Smooth muscle cell (in vitro differentiated cells): ENCODE measurements around the gene MAF. TPM values are rescaled to one million over a fixed set of nuclear protein-coding genes. Genes with fewer than 3 reads are reported as not detected.
A peak's percentile ranks its signal among the peaks of the same experiment; 100 is the strongest.

Experiments
- DNase-seq: peaks from one replicate; lab custom pipeline; 2025; ENCODE audit not compliant: unreplicated experiment; lab: John Stamatoyannopoulos, UW
- H2AFZ ChIP-seq: fragments of 200-600 bp; sonication (generic); 2 replicates; pipeline ENCODE4 v1.6.0; 2016; ENCODE audit warnings: antibody characterized with exemption, low read depth, mild to moderate bottlenecking
- H3F3A ChIP-seq: fragments of 200-600 bp; sonication (generic); 2 replicates; pipeline ENCODE4 v1.6.0; 2017; ENCODE audit warnings: antibody characterized with exemption, low read depth
- H3K27ac ChIP-seq: fragments of 200-600 bp; sonication (generic); 2 replicates; pipeline ENCODE4 v1.5.1; 2016; ENCODE audit warnings: low read depth, mild to moderate bottlenecking
- H3K27me3 ChIP-seq: fragments of 200-600 bp; sonication (generic); 2 replicates; pipeline ENCODE4 v1.6.1; 2016; ENCODE audit warnings: low read depth, mild to moderate bottlenecking
- H3K36me3 ChIP-seq: fragments of 200-600 bp; sonication (generic); 2 replicates; pipeline ENCODE4 v1.5.1; 2016; ENCODE audit warnings: low read depth
- H3K4me1 ChIP-seq: fragments of 200-600 bp; sonication (generic); 2 replicates; pipeline ENCODE4 v1.5.1; 2016; ENCODE audit warnings: low read depth
- H3K4me2 ChIP-seq: fragments of 200-600 bp; sonication (generic); 2 replicates; pipeline ENCODE4 v1.6.0; 2016; ENCODE audit warnings: mild to moderate bottlenecking
- H3K4me3 ChIP-seq: fragments of 200-600 bp; sonication (generic); 2 replicates; pipeline ENCODE4 v1.5.1; 2016; ENCODE audit warnings: mild to moderate bottlenecking
- H3K79me2 ChIP-seq: fragments of 200-600 bp; sonication (generic); 2 replicates; pipeline ENCODE4 v1.6.0; 2016; ENCODE audit warnings: low read depth, mild to moderate bottlenecking
- H3K9ac ChIP-seq: fragments of 200-600 bp; sonication (generic); 2 replicates; pipeline ENCODE4 v1.6.0; 2016; ENCODE audit warnings: low read depth
- H3K9me3 ChIP-seq: fragments of 200-600 bp; sonication (generic); replicated peaks from 2 replicates; pipeline ENCODE4 v1.5.1; 2016; ENCODE audit warnings: low read depth
- H4K20me1 ChIP-seq: fragments of 200-600 bp; sonication (generic); 2 replicates; pipeline ENCODE4 v1.6.0; 2016; ENCODE audit warnings: low read depth
- WGBS: methylation state at CpG from one replicate; pipeline ENCODE4 v1.1.7; 2016; ENCODE audit warnings: low lambda C conversion rate; 5-methylcytosine and 5-hydroxymethylcytosine counted together
- polyA plus RNA-seq: library from polyadenylated mRNA; unstranded; fragments of >200 nt; fragmentation: Nextera tagmentation; extraction: Ambion mirVana; gene quantifications from 2 replicates; pipeline ENCODE4 v1.2.1, GENCODE V29; 2016
- total RNA-seq: library from RNA; depleted of rRNA; stranded (reverse); fragments of >200 nt; gene quantifications from 2 replicates; pipeline ENCODE4 v1.2.3, GENCODE V29; 2014
- TF ChIP-seq, protein P1 (sequence below): fragments of 200-600 bp; sonication (generic); IDR thresholded peaks from 2 replicates; pipeline ENCODE4 v1.5.1; 2017; ENCODE audit warnings: borderline replicate concordance, mild to moderate bottlenecking, antibody characterized with exemption; ENCODE audit not compliant: insufficient read depth, poor library complexity, severe bottlenecking

Gene MAF
- total RNA-seq (40.6 and 54.9 TPM in 2 replicates), polyA plus RNA-seq (19.1 and 22.2 TPM in 2 replicates)

DNA sequence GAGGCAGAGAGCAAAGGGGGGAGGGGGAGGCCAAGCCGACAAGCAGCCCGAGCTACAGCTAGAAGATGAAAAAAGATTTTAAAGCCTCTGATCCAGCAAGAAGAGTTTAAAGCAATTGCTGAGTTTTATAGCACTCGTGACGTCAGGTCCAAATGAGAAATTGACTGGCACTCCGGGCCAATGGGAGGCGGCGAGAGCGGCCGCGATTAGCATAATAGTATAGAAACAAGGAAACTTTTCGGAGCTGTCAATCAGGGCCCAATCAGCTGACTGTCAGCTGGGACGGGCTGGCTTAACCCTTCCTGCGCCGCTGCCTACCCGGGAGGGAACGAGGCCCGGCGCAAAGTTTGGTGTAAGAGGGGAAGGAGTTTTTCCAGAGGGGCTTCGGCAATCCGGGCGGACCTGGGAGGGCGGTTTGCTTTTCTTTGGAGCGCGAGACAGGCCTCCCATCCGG, at the start of gene MAF:
Gene MAF (minus strand): TSS at position 100 of the 454 bp plus-strand sequence. CDS start 835 bp downstream, outside the sequence.
- peaks cover 32% of the 10 kb centered on the region for H3K4me1 ChIP-seq
- peak within 1 kb of the TSS; percentile 83 for H2AFZ ChIP-seq
- no peaks in the 10 kb centered on the region for H3K27me3 ChIP-seq
- H3F3A ChIP-seq = peaks cover 12% of the 10 kb centered on the region
- no peaks in the 10 kb centered on the region for H3K9me3 ChIP-seq
- no peaks in the 10 kb centered on the region for H3K36me3 ChIP-seq
- peak within 1 kb of the TSS; percentile 83 for H3K4me3 ChIP-seq
- peak within 1 kb of the TSS; percentile 79 for H3K9ac ChIP-seq
- peaks cover 36% of the 10 kb centered on the region for H4K20me1 ChIP-seq
- H3K27ac ChIP-seq = peak within 1 kb of the TSS; percentile 84
- 2% methylated on average over 25 of the region's 25 CpGs for WGBS
- peak; percentile 79 for DNase-seq
- peaks cover 34% of the 10 kb centered on the region for H3K79me2 ChIP-seq
- H3K4me2 ChIP-seq = peak within 1 kb of the TSS; percentile 94
- TF ChIP-seq, protein P1, sequence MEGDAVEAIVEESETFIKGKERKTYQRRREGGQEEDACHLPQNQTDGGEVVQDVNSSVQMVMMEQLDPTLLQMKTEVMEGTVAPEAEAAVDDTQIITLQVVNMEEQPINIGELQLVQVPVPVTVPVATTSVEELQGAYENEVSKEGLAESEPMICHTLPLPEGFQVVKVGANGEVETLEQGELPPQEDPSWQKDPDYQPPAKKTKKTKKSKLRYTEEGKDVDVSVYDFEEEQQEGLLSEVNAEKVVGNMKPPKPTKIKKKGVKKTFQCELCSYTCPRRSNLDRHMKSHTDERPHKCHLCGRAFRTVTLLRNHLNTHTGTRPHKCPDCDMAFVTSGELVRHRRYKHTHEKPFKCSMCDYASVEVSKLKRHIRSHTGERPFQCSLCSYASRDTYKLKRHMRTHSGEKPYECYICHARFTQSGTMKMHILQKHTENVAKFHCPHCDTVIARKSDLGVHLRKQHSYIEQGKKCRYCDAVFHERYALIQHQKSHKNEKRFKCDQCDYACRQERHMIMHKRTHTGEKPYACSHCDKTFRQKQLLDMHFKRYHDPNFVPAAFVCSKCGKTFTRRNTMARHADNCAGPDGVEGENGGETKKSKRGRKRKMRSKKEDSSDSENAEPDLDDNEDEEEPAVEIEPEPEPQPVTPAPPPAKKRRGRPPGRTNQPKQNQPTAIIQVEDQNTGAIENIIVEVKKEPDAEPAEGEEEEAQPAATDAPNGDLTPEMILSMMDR = no peak

DNA sequence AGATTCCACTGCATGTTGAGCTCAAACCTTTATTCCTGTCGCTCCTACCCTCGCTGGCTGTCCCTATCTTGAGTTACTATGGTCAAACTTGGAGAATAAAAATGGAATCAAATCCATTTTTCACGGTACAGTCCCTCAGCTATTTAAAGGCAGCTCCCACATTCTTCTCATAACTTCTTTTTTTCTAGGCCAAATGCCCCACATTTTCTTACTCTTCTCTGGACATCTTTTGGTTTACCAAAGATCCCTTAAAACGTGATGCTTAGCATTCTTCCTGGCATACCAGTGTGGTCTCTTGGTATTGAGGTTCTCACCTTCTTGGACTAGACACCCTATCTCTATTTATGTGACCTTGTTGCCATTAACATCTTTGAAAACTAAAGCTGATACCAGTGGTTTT, 48.3 kb upstream of the MAF start:
- H3F3A ChIP-seq = no peaks in the 10 kb centered on the region
- no peaks in the 10 kb centered on the region for H4K20me1 ChIP-seq
- H3K27ac ChIP-seq = no peak overlapping the region
- no peaks in the 10 kb centered on the region for H3K27me3 ChIP-seq
- no peak overlapping the region for H2AFZ ChIP-seq
- H3K9me3 ChIP-seq = no peaks in the 10 kb centered on the region
- no peaks in the 10 kb centered on the region for H3K79me2 ChIP-seq
- no peak overlapping the region for H3K4me3 ChIP-seq
- H3K9ac ChIP-seq = no peak overlapping the region
- TF ChIP-seq, protein P1 = no peak
- H3K4me1 ChIP-seq = no peaks in the 10 kb centered on the region
- H3K4me2 ChIP-seq = no peak overlapping the region
- WGBS = 83% methylated on average over 4 of the region's 4 CpGs
- DNase-seq = no peak
- H3K36me3 ChIP-seq = no peaks in the 10 kb centered on the region

DNA sequence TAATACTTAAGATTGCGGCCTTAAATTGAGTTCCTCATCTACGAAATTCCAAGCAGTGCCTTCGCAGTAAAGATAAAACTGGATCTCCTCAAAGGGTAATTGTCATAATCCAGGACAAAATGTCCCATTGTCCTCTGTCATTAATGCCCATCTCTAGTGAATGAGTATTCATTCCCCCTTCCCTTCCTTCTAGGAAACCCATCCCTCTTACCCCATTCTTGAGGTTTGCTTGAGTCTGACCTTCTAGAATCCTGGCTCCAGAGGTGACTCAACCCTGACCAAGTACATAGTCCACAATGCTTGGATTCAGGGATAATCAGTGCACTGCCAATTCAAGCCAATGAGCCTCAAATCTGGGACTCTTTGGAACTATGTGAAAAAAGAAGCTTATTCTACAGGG, 47.0 kb upstream of the MAF start:
- no peaks in the 10 kb centered on the region for H3K4me1 ChIP-seq
- WGBS = 92% methylated on average over 3 of the region's 3 CpGs
- H3K79me2 ChIP-seq = no peaks in the 10 kb centered on the region
- no peaks in the 10 kb centered on the region for H3F3A ChIP-seq
- no peak for DNase-seq
- no peaks in the 10 kb centered on the region for H3K9me3 ChIP-seq
- H3K27me3 ChIP-seq = no peaks in the 10 kb centered on the region
- H2AFZ ChIP-seq = no peak overlapping the region
- no peak overlapping the region for H3K4me2 ChIP-seq
- no peak overlapping the region for H3K4me3 ChIP-seq
- no peaks in the 10 kb centered on the region for H4K20me1 ChIP-seq
- H3K9ac ChIP-seq = no peak overlapping the region
- TF ChIP-seq, protein P1 = no peak
- H3K36me3 ChIP-seq = no peaks in the 10 kb centered on the region
- no peak overlapping the region for H3K27ac ChIP-seq

DNA sequence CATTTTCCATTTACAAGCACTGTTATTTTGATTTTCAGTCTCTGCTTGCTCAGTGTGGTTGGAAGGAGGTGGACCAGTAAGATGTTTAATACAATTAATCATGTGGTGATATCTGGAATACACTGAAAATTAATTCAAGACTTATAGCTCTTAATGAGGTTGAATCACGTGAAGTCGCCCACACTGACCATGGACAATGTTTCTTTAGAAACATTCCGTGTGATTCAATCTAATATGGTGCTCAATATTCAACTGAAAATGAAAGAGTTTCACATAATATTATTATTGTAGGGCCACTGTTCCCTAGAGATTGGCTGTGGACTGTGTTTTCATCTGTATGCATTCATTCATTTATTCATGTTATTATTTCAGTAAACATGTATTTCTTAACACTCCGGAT, 45.2 kb upstream of the MAF start:
- H3K4me2 ChIP-seq = no peak overlapping the region
- TF ChIP-seq, protein P1 = no peak
- no peaks in the 10 kb centered on the region for H3K27me3 ChIP-seq
- 86% methylated on average over 4 of the region's 4 CpGs for WGBS
- peak overlapping the region; percentile 8 for H3K27ac ChIP-seq
- H4K20me1 ChIP-seq = no peaks in the 10 kb centered on the region
- no peak overlapping the region for H3K4me3 ChIP-seq
- no peaks in the 10 kb centered on the region for H3K9me3 ChIP-seq
- H3F3A ChIP-seq = no peaks in the 10 kb centered on the region
- no peak for DNase-seq
- H2AFZ ChIP-seq = no peak overlapping the region
- no peak overlapping the region for H3K9ac ChIP-seq
- no peaks in the 10 kb centered on the region for H3K4me1 ChIP-seq
- H3K36me3 ChIP-seq = no peaks in the 10 kb centered on the region
- no peaks in the 10 kb centered on the region for H3K79me2 ChIP-seq
